Measurements from ENCODE around the gene ACTL8. TPM values are rescaled to one million over a fixed set of nuclear protein-coding genes. Genes with fewer than 3 reads are reported as not detected.

Gene ACTL8
- total and polyA plus RNA-seq, 2 experiments from 2014 or later = 0.34 TPM; not detected in 1

- H3K4me1 ChIP-seq (ENCODE audit: insufficient read depth) = peaks cover 5% of the 10 kb centered on the region
- no peaks in the 10 kb centered on the region for H4K20me1 ChIP-seq (ENCODE audit: insufficient read depth, poor library complexity, severe bottlenecking)
- DNase-seq (ENCODE audit: low spot score) = no peak
- H3K27me3 ChIP-seq = no peaks in the 10 kb centered on the region
- H3K4me2 ChIP-seq = no peak overlapping the region
- H3K27ac ChIP-seq = no peak overlapping the region
- no peaks in the 10 kb centered on the region for H3K79me2 ChIP-seq
- no peak overlapping the region for H3K4me3 ChIP-seq
- H3K9me3 ChIP-seq (ENCODE audit: low read depth) = no peaks in the 10 kb centered on the region
- no peak overlapping the region for H2AFZ ChIP-seq
- WGBS (ENCODE audit: low lambda C conversion rate, missing lambda C conversion rate) = 89% methylated on average over 4 of the region's 4 CpGs
- TF ChIP-seq CTCF (IDR thresholded peaks at IDR 0.05; ENCODE audit: poor library complexity) (no peak), EZH2 (IDR thresholded peaks at IDR 0.05; ENCODE audit: borderline replicate concordance) (no peak), EZH2phosphoT487 (IDR thresholded peaks at IDR 0.05; ENCODE audit: low read depth, severe bottlenecking, unreplicated experiment) (no peak)
- no peaks in the 10 kb centered on the region for H3K9me2 ChIP-seq (replicated peaks; ENCODE audit: insufficient read depth)
- H3K36me3 ChIP-seq (replicated peaks; ENCODE audit: insufficient read depth, low read depth) = no peaks in the 10 kb centered on the region
Measured at GRCh38 chr1:17875882-17876280, 120.7 kb downstream of the ACTL8 start.

Other genes starting within 250 kb of the ACTL8 start
- 33.0 and 48.3 TPM in 2 replicates for gene ARHGEF10L, start 215.6 kb upstream of the ACTL8 start, total RNA-seq
- 40.4 and 48.2 TPM in 2 replicates for gene ARHGEF10L, start 215.6 kb upstream of the ACTL8 start, polyA plus RNA-seq